HL-60 (cell line): ENCODE results near the gene GCLC.

Experiments
- DNase-seq, 2 experiments: peaks; one replicate each; pipeline ENCODE4 v3.0.0-alpha.2; 2010 to 2020; ENCODE audit warnings: low read depth in 1 of 2, low spot score in 1 of 2
- H3K27ac ChIP-seq: fragments of 250-450 bp; sonication (Bioruptor Pico); replicated peaks from 2 replicates; pipeline ENCODE4 v1.5.1; 2020; ENCODE audit warnings: mild to moderate bottlenecking, moderate library complexity
- H3K27me3 ChIP-seq: fragments of 250-450 bp; sonication (Bioruptor Pico); 2 replicates; pipeline ENCODE4 v1.5.1; 2021; ENCODE audit warnings: mild to moderate bottlenecking, moderate library complexity; ENCODE audit not compliant: insufficient read depth, poor library complexity, severe bottlenecking
- H3K4me3 ChIP-seq: replicated peaks from 2 replicates; pipeline ENCODE4 v1.5.1; 2011; ENCODE audit warnings: mild to moderate bottlenecking, control low read depth, low read length; ENCODE audit not compliant: insufficient read depth
- GABPA ChIP-seq: IDR thresholded peaks from 2 replicates; pipeline ENCODE4 v1.6.1; 2012; ENCODE audit warnings: low read depth
- POLR2AphosphoS5 ChIP-seq: IDR thresholded peaks from 2 replicates; pipeline ENCODE4 v1.6.1; 2012; ENCODE audit warnings: low read depth
- SPI1 ChIP-seq: IDR thresholded peaks from 2 replicates; pipeline ENCODE4 v1.6.1; 2012; ENCODE audit warnings: low read depth, mild to moderate bottlenecking, borderline replicate concordance
- TF ChIP-seq, protein P1 (sequence below): IDR thresholded peaks from 2 replicates; pipeline ENCODE4 v1.6.1; 2012; ENCODE audit warnings: low read depth; ENCODE audit not compliant: insufficient replicate concordance
- TF ChIP-seq, protein P2 (sequence below): IDR thresholded peaks from one replicate; pipeline ENCODE4 v1.5.1; 2011; ENCODE audit warnings: low read length, control low read depth, inconsistent platforms; ENCODE audit not compliant: insufficient read depth

The GCLC gene

DNA sequence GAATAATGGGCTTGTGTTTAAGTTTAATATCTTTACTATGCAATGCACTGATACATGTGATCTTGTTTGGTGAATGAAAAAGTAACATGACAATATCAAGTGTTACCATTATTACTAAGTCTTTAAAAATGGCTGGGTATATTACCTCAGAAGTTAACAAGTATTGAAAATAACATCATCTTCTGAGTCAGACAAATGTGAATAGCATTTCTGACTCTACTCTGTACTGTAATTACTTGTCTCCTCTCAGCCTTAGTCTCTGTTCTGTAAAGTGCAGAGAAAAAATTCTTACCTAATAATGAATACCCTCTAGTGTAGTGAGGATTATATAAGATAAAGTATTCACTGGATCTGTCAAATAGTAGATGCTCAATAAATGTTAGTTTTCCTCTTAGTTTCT, 47.0 kb upstream of the GCLC start:
- H3K27me3 ChIP-seq = no peaks in the 10 kb centered on the region
- no peak overlapping the region for H3K27ac ChIP-seq
- no peak overlapping the region for H3K4me3 ChIP-seq
- TF ChIP-seq, protein P1, sequence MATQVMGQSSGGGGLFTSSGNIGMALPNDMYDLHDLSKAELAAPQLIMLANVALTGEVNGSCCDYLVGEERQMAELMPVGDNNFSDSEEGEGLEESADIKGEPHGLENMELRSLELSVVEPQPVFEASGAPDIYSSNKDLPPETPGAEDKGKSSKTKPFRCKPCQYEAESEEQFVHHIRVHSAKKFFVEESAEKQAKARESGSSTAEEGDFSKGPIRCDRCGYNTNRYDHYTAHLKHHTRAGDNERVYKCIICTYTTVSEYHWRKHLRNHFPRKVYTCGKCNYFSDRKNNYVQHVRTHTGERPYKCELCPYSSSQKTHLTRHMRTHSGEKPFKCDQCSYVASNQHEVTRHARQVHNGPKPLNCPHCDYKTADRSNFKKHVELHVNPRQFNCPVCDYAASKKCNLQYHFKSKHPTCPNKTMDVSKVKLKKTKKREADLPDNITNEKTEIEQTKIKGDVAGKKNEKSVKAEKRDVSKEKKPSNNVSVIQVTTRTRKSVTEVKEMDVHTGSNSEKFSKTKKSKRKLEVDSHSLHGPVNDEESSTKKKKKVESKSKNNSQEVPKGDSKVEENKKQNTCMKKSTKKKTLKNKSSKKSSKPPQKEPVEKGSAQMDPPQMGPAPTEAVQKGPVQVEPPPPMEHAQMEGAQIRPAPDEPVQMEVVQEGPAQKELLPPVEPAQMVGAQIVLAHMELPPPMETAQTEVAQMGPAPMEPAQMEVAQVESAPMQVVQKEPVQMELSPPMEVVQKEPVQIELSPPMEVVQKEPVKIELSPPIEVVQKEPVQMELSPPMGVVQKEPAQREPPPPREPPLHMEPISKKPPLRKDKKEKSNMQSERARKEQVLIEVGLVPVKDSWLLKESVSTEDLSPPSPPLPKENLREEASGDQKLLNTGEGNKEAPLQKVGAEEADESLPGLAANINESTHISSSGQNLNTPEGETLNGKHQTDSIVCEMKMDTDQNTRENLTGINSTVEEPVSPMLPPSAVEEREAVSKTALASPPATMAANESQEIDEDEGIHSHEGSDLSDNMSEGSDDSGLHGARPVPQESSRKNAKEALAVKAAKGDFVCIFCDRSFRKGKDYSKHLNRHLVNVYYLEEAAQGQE = no peak
- TF ChIP-seq POLR2AphosphoS5 = no peak
- no peak for TF ChIP-seq SPI1
- no peak for TF ChIP-seq GABPA
- TF ChIP-seq, protein P2, sequence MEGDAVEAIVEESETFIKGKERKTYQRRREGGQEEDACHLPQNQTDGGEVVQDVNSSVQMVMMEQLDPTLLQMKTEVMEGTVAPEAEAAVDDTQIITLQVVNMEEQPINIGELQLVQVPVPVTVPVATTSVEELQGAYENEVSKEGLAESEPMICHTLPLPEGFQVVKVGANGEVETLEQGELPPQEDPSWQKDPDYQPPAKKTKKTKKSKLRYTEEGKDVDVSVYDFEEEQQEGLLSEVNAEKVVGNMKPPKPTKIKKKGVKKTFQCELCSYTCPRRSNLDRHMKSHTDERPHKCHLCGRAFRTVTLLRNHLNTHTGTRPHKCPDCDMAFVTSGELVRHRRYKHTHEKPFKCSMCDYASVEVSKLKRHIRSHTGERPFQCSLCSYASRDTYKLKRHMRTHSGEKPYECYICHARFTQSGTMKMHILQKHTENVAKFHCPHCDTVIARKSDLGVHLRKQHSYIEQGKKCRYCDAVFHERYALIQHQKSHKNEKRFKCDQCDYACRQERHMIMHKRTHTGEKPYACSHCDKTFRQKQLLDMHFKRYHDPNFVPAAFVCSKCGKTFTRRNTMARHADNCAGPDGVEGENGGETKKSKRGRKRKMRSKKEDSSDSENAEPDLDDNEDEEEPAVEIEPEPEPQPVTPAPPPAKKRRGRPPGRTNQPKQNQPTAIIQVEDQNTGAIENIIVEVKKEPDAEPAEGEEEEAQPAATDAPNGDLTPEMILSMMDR = no peak
- no peak for DNase-seq

DNA sequence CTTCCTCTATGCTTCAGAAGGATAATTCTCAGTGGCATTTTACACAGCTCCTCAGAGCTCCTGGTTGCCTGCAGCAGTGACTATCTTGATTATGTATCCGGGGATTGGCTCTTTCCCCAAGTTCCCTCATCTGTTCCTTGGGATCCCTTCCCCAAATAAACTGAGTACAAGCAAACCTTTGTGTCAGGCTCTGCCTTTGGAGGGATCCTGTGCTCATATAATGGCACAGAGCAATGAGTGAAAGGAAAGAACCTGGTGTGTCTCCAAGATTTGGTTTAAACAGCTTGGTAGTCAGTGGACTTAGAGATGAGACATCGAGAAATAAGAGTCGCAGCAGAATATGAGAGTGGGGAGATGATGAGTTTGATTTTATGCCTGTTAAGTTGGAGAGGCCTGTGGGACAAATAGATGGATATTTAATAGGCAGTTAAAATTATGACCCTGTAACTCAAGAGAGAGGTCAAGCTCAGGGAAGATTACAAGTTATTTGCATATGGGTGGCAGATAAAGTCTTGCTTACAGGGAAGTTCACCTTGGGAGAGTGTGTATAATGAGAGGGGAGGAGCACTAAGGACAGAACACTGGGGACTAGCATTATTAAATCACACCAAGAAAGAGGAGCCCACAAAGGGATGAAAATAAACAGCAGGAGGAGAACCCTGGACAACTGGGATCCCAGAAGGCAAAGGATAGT, 44.1 kb upstream of the GCLC start:
- DNase-seq = no peak
- TF ChIP-seq, protein P2 = no peak
- no peak for TF ChIP-seq GABPA
- TF ChIP-seq, protein P1 = no peak
- no peak for TF ChIP-seq SPI1
- TF ChIP-seq POLR2AphosphoS5 = no peak
- Histone ChIP-seq H3K27ac (no peak overlapping the region), H3K4me3 (no peak overlapping the region), H3K27me3 (no peaks in the 10 kb centered on the region)

DNA sequence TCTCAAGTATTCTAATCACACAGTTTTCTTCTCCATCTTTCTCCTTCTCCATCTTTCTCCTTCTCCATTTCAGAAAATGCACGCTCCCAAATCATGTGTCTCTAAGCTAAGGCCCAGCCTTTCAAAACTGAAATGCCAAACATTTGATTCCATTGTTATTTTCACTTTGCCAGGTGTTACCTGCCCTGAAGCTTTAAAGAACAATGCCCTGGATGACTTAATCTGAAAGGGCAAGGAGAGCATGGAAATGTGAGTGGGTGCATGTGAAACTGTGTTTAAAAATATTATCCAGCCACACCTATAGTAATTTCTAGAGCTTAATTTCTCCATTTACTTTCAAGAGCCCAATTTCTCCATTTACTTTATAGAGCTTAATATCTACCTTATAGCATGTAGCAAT, 42.4 kb upstream of the GCLC start:
- Histone ChIP-seq H3K27ac (no peak overlapping the region), H3K4me3 (no peak overlapping the region), H3K27me3 (no peaks in the 10 kb centered on the region)
- TF ChIP-seq, protein P2 = no peak
- no peak for TF ChIP-seq POLR2AphosphoS5
- DNase-seq = no peak
